Inflammatory macrophage (primary cell): ENCODE measurements around the gene SH3BP4.

ENCODE experiments used
- DNase-seq, 2 donors: peaks; one replicate each; pipeline ENCODE4 v3.0.0-alpha.2; 2020 to 2022

SH3BP4 gene

DNA sequence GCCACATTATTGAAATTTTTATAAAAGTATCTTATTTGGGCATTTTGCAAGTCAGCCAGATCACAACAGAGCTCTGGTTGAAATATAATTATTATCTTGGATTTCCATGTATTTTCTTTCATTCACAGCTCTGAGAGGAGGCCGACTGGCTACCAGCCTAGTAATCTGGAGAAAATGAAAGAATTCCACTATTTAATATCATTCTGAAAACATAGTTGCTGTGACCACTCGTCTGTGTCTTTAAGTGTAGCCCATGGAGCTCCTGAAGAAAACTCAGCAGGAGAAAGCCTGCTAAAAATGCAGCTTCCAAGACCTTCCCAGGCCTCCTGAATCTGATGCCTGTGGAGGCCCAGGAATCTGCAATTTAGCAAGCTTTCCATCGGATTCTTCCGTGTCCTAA is 114.7 kb downstream of the SH3BP4 start:
- no peak for DNase-seq

DNA sequence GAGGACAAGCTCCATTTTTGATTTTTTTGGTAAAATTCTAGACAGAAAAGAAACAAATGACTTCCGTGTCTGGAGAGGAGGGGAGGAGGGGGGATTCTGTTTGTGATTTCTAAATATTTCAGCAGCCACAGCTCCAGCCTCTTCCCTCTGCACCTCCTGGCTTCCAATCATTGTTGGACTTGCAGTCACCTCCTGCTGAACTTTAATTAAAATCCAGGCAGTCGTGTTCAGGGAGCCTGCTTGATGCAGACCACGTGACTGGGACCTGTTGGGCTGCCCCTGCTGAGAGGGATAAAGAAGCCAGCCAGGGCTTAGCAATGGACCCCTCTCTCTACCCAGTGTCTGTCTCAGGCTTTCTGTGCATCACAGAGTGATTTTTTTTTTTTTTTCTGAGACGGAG is 115.1 kb downstream of the SH3BP4 start:
- DNase-seq, result no peak

DNA sequence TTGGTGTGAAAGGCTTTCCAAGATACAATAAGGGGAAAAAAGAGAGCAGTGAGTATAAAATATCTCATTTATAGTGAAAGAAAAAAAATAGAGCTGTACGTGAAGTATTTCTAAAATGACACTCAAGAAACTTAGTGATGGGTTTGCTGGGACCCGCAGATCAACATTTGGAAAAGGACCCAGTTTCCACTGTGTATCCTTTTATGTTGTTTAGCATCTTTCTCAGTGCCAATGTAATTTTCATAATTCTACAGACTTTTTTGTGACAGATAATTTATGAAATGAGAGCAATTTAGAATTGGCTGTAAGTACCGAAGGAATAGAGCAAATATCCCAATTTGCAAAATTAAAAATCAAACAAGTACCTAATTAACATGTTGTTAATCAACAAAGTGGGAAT is 116.9 kb downstream of the SH3BP4 start:
- DNase-seq, result no peak

DNA sequence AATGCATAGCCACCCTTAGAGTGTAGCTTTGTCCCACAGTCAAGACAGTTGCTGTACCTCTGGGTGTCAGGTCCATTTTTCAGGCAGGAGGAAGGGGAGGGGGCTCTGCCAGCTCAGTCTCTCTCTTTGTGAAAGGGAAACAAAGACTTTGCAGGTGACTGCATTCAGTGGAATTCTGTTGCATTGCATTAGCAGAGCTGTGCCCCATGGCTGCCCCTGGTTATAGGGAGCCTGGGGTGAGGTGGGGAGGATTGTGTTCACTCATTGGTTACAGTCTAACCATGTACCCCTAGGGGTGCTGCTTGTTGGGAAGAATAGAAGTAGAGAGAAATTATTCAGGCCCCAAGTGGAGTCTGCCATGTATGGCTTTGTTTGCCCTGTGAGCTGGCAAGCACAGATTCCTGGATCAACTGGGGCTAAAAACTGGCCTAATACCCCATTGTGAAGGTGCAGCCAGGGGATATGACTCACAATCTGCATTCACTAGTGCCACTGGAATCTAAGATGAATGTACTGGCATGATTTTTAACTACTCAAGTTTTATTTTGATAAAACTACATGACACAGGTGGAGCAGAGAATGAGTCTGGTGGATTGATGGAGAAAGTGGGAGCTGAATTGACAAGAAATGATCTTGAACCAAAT is 118.4 kb downstream of the SH3BP4 start:
- no peak for DNase-seq

DNA sequence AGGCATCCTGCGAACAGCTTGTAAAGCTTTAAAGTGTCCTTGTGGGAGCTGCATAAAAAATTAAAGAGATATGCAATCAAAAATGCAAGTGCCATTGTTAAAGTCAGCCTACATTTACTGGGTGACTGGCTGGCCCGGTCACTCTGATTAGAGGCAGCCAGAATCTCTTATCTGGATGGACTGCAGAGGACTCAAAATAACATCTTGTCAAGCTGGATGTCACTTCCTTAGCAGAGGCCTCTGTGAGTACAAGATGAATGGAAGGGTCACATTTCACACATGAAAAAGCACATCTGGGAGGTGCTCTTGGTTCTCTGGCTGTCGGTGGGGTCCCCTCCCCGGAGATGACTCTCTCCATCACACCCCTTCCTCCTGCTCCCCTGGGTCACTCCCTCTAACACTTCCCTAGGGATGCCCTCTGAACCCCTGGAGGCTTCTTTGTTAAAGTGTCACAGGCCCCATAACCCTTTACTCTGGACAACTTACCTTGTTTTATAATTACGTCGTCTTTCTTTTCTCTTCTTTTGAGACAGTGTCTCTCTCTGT is 122.1 kb downstream of the SH3BP4 start:
- no peak for DNase-seq

DNA sequence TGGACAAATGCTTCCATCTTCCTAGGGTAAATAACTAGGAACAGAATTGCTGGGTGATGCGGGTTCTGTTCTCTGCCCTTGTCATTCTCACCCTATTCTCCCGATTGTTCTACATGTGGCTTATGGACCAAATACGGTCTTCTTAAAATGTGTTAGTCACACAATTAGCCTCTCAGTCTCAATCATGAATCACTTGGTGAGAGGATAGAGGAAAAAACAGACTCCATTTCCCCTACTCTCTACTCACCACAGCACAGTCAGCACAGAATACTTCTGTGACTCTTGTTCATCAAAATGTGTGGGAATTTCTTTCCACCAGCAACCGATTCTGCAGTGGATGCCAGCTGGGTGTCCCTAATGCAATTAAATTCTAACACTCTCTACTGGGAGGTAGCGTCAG is 125.2 kb downstream of the SH3BP4 start:
- DNase-seq, result no peak

DNA sequence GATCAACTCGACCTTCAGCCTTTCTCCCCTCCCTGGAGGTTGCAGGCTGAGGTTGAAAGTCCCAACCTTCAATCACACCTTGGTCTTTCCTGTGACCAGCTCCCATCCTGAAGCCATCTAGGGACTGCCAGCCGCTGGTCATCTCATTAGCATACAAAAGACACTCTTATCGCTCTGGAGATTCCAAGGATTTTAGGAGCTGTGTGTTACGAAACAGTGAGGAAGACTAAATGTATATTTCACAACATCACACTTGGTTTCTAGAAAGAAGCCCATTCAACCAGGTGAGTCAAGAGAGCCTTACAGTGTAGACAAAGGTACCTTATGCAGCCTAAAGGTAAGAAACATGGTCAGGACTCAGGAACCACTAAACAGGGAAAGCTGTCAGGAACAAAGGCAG is 126.4 kb downstream of the SH3BP4 start:
- DNase-seq, result no peak

DNA sequence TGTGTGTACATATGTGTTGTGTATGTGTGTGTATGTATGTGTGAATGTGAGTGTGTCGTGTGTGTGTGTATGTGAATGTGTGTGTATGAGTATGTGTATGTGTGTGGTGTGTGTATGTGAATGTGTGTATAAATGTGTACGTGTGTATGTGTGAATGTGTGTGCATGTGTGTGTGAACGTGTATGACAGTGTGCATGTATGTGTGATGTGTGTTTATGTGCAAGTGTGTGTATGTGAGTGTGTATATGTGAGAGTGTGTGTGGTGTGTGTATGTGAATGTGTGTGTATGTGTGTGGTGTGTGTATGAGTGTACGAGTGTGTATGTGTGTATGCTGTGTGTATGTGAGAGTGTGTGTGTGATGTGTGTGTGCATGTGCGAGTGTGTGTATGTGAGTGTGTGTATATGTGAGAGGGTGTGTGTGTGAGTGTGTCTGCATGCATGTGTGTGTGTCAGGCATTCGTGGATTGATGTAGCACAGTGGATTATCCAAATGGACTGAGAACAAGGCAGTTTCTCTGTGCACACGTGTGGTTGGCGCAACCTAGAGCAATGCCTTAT is 127.2 kb downstream of the SH3BP4 start:
- DNase-seq, result no peak

DNA sequence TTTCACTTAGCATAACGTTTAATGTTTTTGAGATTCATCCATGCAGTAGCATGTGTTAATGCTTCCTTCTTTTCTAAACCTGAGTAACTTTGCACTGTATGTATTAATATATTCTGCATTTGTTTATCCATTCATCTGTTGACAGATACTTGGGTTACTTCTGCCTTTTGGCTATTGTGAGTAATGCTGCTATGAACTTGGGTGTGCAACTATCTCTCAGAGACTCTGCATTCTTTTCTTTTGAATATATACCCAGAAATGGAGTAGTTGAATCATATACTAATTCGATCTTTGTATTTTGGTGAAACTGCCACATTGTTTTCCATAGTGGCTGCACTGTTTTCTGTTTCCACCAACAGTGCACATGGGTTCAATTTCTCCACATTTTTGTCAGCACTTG is 128.3 kb downstream of the SH3BP4 start:
- no peak for DNase-seq

DNA sequence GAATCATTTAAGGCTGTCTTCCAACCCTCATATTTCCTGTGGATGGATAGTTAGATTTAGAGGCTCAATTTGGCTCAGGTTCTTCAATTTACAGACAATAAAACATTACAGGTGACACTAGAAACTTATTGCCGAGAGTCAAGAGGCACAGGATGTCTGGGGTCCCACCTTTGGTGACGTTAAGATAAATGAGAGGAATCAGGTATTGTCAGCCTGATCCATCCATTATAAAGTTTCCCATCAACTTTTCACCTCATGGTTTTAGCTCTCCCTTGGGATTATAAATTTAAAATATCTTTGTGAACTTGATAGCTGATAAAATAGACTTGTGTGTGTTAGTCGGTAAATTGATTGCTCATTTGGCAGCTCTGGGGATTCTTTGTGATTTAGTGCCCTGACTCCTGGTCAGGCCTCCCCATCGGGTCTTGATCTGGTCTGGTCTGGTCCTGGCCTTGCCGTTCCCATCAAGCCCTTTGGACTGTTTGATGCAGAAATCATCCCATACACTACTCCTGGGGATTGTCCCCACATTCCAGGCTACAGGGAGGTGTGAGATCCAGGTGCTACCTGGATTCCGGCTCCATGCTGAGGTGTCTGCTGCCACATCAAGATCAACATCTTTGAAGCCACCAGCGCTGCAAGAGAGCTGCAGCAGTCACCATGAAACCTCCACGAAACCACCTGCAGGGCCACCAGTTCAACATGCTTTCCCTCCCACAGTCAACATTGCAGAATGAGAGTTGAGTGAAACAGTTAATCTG is 130.9 kb downstream of the SH3BP4 start:
- no peak for DNase-seq

DNA sequence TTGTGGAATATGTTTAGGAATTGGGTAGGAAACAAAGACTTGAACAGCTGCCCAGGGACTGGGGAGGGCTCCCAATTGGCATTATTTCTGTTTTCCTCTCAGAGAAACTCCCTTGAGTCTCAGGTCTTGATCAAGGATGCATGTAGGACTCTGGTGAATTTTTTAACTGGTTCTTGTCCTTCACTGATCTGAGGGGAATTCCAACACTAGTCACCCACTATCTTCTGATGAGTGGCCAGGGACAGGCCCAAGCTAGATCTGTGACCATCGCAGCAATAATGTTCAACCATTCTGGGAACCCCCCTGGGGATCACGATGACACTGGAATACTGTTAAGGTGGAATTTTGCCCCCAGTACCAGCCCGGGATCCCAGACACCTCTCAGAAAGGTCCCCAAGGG is 132.0 kb downstream of the SH3BP4 start:
- DNase-seq, result no peak

DNA sequence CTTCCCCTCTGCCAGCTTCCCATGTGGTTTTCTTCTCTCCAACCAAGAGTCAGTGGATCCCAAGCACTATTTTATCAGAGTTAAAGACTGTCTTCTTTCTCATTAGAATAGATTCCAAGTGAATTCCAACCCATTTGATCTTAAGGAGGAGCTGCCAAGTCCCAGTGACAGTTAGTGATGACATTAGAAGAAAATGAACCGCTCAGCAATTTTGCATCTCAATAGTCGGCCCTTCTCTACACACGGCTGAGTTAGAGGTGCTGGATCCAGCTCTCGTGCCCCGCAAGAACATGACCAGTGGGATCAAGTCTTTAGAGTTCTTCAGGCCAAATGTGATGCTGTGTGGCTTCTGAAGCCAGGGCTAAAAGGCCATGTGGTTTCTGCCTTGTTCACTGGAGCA is 132.6 kb downstream of the SH3BP4 start:
- no peak for DNase-seq

DNA sequence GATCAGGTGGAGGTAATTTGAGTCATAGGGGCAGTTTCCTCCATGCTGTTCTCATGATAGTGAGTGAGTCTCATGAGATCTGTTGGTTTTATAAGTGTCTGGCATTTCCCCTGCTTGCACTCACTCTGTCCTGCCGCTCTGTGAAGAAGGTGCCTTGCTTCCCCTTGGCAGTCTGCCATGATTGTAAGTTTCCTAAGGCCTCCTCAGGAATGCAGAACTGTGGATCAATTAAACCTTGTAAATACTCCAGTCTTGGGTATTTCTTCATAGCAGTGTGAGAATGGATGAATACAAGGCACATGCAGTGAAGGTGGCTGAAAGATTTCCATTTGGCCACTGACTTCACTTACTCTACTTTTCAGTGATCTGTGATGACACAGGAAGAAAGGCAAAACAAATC is 133.7 kb downstream of the SH3BP4 start:
- no peak for DNase-seq

DNA sequence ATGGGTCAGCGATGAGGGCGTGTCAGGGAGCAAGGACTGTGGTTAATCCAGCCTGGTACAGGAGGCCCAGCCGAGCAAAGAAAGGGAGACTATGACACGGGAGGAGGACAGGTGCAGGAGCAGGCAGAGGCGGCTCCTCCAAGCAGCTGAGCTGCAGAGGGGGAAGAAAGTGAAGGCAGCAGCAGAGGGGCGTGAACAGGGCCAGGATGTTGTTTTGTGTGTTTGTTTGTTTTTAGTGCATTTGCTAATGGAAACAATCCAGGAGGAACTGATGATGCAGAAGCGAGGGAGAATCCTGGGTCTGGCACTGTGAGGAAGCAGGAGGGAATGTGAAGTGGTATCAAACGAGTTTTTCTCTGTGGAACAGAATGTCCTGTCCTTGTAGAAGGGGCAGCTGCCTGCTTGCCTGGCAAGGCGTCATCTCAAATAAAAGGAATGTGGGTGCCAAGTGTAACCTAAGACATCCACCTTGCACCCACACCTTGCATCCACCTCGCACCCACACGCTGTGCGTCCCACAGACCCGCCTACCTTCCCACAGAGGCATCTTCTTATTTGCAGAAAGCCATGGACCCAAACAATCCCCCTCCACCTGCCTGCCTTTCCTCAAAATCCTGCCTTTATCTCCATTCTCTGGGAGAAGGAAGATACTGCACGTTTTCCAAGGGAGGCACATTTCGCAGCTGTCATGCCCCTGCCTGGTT is 134.8 kb downstream of the SH3BP4 start:
- DNase-seq, result no peak

DNA sequence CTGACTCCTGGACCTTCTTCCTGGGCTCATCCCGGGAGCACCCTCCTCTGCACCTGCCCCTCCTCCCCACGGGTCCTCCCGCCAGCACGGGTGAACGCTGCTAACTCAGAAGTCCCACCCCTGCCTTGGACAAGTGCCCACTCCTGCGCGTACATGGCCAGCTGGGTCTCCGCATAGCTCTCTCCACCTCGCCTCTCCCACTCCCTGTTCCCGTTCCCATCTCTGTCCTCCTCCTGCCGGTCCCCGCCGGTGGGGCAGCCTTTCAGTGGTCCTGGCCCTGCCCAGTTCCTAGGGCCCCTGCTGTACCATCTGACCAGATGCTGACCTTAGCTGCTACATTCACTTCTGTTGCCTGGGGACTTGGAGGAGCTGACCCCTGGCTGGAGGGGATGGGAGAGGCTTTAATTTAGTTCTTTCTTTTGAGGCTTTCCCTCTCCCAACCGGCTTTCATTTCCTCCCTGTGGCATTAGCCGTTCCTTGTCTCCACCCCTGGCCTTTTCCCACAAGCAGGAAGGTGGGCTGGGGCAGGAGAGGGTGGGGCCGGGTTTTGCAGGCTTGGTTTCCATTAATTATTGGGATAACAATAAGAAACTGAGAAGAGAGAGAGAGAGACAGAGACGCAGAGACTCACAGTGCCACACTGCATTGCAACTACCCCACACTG is 136.1 kb downstream of the SH3BP4 start:
- DNase-seq, result no peak

DNA sequence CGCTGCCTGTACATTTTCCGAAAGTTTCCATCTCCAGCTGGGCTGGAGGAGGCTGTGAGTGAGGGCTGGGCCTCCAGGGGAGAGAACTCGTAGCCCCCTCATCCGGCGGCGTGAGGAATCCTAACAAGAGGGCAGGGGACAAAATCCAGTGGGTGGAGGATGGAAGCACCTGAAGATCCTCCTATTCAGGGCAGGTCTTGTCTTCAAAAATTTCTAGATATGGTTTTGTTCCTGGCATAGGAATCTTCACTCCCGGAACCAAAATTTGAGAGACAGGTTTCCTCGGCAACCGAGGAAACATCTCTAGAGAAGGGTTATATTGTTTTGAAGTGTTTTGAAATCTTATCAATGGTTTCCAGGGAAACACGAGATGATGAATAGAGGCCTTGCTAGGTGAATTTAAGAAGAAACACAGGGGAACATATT is 136.7 kb downstream of the SH3BP4 start:
- no peak for DNase-seq

DNA sequence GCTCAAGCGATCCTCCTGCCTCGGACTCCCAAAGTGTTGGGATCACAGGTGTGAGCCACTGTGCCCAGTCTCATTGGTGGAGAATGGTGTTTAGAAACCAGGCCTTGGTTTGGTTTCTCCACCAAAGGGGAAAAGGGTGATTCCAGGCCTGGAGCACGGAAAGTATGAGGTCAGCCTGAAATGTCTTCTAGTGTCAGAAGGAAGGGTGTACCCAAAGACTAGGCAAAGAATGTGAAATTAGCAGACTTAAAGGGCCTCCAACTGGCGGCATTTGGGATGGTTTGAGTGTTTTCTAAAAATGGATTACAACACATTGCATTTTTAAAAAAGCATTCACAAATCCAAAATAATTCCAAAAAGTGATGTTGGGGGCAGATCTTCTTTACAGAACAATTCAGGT is 139.6 kb downstream of the SH3BP4 start:
- no peak for DNase-seq

DNA sequence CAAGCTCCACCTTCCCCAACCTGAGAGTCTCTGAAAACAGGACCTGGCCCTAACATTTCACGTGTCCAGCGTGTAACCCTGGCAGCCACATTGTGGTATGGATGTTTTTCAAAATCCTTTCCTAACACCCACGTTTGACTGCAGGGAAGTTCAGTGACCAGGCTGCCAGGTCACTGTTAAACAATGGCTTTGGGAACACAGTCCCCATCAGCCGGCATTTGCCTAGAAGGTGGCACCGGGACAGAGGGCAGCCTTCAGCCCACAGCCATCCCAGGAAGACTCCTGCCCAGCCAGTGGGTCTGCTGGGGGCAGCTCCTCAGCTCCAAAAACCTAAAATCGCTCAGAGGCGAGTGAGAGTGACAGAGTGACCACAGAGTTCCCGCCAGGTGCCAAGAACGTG is 140.2 kb downstream of the SH3BP4 start:
- DNase-seq, result no peak

DNA sequence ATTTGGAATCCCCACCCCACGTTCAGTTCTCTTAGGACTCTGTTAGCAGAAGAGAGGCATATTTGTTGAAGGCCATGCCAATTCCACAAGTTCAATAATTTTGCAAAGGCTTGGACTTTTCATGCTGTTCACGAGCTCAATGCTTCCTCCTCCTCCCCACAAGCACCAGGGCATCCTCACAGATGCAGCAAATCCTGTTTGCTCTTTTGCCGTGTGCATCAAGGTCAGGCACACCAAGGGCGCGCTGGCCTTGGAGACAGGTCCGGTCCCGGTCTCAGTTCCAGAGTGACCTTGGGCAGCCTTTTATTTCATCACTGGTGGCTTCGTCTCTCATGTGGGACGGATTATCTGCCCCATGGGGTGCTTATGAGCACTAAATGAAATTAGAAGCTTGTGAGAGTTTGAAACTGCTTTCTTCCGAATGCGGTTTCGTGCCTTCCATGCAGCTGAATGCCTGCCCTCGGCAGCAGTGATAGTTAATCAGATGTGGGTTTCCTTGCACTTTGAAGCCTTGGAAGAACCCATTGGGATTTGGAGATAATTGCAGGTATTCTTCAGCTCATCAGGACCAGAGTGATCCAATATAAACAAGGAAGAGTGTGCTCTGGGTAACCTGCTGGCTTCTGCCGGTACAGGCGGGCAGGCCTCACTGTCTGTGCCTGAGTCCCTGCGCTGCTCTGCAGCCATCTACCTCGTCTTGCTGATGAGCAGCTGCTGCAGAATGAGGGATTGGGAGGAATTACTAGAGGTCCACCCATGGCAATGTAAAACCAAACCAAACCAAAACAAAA is 140.8 kb downstream of the SH3BP4 start:
- DNase-seq, result no peak

DNA sequence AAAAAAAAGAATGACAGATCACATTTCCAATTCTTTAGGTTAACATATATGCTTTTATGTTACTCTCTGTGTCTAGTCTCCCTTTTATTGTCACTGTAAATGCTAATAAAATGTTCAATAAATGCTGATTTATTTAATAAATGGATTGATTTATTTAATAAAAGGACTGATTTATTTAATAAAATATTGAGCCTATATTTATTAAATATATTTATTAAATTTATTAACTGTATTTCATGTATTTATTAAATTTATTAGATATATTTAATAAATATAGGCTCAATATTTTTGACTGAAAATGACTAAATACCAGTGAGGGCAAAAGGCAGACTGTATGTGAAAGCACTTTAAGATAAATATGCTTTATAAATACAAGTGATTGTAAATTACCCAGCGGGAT is 142.6 kb downstream of the SH3BP4 start:
- DNase-seq, result no peak

DNA sequence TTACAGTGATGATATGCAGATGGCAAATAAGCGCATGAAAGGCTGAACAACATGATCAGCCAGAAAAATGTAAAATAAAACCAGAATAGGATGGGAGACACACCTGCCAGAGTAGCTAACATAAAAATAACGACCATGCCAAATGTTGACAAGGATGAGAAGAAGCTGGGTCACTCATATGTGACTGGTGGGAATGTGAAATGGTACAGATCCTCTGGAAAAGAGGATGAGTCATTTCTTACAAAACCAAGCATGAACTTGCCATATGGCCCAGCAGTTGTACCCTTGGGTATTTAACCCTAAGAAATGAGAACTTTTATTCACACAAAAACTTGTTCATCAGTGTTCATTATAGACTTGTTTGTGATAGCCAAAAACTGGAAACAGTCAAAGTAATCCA is 143.8 kb downstream of the SH3BP4 start:
- DNase-seq, result no peak

DNA sequence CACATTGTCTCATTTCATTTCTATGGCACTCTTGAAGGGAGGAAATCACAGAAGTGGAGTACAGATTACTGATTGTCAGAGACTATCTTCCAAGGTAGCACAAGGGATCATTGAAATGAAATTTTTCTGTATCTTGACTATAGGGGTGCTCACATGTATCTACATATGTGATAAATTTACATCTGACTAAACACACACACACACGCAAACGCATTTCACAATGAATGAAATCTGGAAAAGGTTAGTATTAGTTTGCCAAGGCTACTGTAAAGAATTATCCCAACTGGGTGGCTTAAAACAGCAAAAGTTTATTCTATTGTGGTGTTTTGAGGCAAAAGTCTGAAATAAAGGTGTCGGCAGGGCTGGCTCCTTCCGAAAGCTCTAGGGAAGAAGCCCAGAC is 144.6 kb downstream of the SH3BP4 start:
- no peak for DNase-seq
